ENCODE data around the gene HCST.
"Not testable (repeated sequence)": the region's sequence is repeated elsewhere in the genome, so short reads cannot be mapped to it uniquely, and the experiment has no call there.

HCST gene

GRCh38 chr19:35870124-35870736 is 32.1 kb upstream of the HCST start:
- Mint-ChIP-seq H3K4me1 (ENCODE audit: low read depth) (peaks cover 12% of the 10 kb centered on the region), H3K4me3 (peak overlapping the region; percentile 81), H3K27me3 (peaks cover 23% of the 10 kb centered on the region)
- not testable (repeated sequence) for H3K27ac Mint-ChIP-seq; H3K9me3 Mint-ChIP-seq (ENCODE audit: low read depth); H3K36me3 Mint-ChIP-seq

- H3K27ac Mint-ChIP-seq = no peak overlapping the region
- H3K4me1 Mint-ChIP-seq (ENCODE audit: low read depth) = peaks cover 12% of the 10 kb centered on the region
- H3K9me3 Mint-ChIP-seq (ENCODE audit: low read depth) = no peaks in the 10 kb centered on the region
- H3K4me3 Mint-ChIP-seq = no peak overlapping the region
- no peaks in the 10 kb centered on the region for H3K36me3 Mint-ChIP-seq
- H3K27me3 Mint-ChIP-seq = peaks cover 23% of the 10 kb centered on the region
These were observed 31.5 kb upstream of the HCST start for GRCh38 chr19:35870798-35871197.

GRCh38 chr19:35871611-35872010 is 30.7 kb upstream of the HCST start:
- H3K36me3 Mint-ChIP-seq = peaks cover 4% of the 10 kb centered on the region
- H3K4me3 Mint-ChIP-seq = no peak overlapping the region
- no peak overlapping the region for H3K27ac Mint-ChIP-seq
- H3K4me1 Mint-ChIP-seq (ENCODE audit: low read depth) = peaks cover 12% of the 10 kb centered on the region
- H3K9me3 Mint-ChIP-seq (ENCODE audit: low read depth) = no peaks in the 10 kb centered on the region
- H3K27me3 Mint-ChIP-seq = peaks cover 25% of the 10 kb centered on the region

GRCh38 chr19:35872180-35872579 is 30.1 kb upstream of the HCST start:
- Mint-ChIP-seq H3K9me3 (ENCODE audit: low read depth) (no peaks in the 10 kb centered on the region), H3K27me3 (peaks cover 25% of the 10 kb centered on the region), H3K4me1 (ENCODE audit: low read depth) (peaks cover 12% of the 10 kb centered on the region), H3K27ac (no peak overlapping the region), H3K36me3 (peaks cover 4% of the 10 kb centered on the region), H3K4me3 (no peak overlapping the region)

GRCh38 chr19:35874392-35874930 is 27.9 kb upstream of the HCST start:
- Mint-ChIP-seq H3K27me3 (peaks cover 28% of the 10 kb centered on the region), H3K36me3 (peaks cover 4% of the 10 kb centered on the region), H3K4me1 (ENCODE audit: low read depth) (peaks cover 9% of the 10 kb centered on the region), H3K9me3 (ENCODE audit: low read depth) (no peaks in the 10 kb centered on the region), H3K27ac (no peak overlapping the region), H3K4me3 (no peak overlapping the region)

GRCh38 chr19:35879068-35879467 is 23.3 kb upstream of the HCST start:
- Mint-ChIP-seq H3K9me3 (ENCODE audit: low read depth) (no peaks in the 10 kb centered on the region), H3K4me3 (no peak overlapping the region), H3K4me1 (ENCODE audit: low read depth) (peaks cover 12% of the 10 kb centered on the region), H3K27ac (no peak overlapping the region), H3K36me3 (peaks cover 4% of the 10 kb centered on the region), H3K27me3 (peaks cover 15% of the 10 kb centered on the region)

- Mint-ChIP-seq H3K27me3 (peaks cover 14% of the 10 kb centered on the region), H3K36me3 (peaks cover 4% of the 10 kb centered on the region), H3K4me3 (no peak overlapping the region), H3K27ac (no peak overlapping the region), H3K4me1 (ENCODE audit: low read depth) (peaks cover 12% of the 10 kb centered on the region), H3K9me3 (ENCODE audit: low read depth) (no peaks in the 10 kb centered on the region)
These were observed 22.5 kb upstream of the HCST start for GRCh38 chr19:35879770-35880317.

- peaks cover 9% of the 10 kb centered on the region for H3K27me3 Mint-ChIP-seq
- H3K4me1 Mint-ChIP-seq (ENCODE audit: low read depth) = peaks cover 12% of the 10 kb centered on the region
- no peak overlapping the region for H3K27ac Mint-ChIP-seq
- H3K9me3 Mint-ChIP-seq (ENCODE audit: low read depth) = no peaks in the 10 kb centered on the region
- H3K4me3 Mint-ChIP-seq = no peak overlapping the region
- no peaks in the 10 kb centered on the region for H3K36me3 Mint-ChIP-seq
These were observed 20.1 kb upstream of the HCST start for GRCh38 chr19:35882114-35882832.

- no peak overlapping the region for H3K4me3 Mint-ChIP-seq
- peaks cover 11% of the 10 kb centered on the region for H3K4me1 Mint-ChIP-seq (ENCODE audit: low read depth)
- no peaks in the 10 kb centered on the region for H3K9me3 Mint-ChIP-seq (ENCODE audit: low read depth)
- peaks cover 8% of the 10 kb centered on the region for H3K36me3 Mint-ChIP-seq
- no peak overlapping the region for H3K27ac Mint-ChIP-seq
- peaks cover 4% of the 10 kb centered on the region for H3K27me3 Mint-ChIP-seq
These were observed 18.4 kb upstream of the HCST start for GRCh38 chr19:35883882-35884281.

GRCh38 chr19:35885225-35885738 is 17.0 kb upstream of the HCST start:
- Mint-ChIP-seq H3K4me1 (ENCODE audit: low read depth) (peaks cover 4% of the 10 kb centered on the region), H3K36me3 (peaks cover 11% of the 10 kb centered on the region), H3K4me3 (no peak overlapping the region), H3K9me3 (ENCODE audit: low read depth) (no peaks in the 10 kb centered on the region), H3K27ac (peak overlapping the region; percentile 46), H3K27me3 (no peaks in the 10 kb centered on the region)

- peaks cover 11% of the 10 kb centered on the region for H3K36me3 Mint-ChIP-seq
- H3K4me3 Mint-ChIP-seq = no peak overlapping the region
- H3K27ac Mint-ChIP-seq = no peak overlapping the region
- no peaks in the 10 kb centered on the region for H3K27me3 Mint-ChIP-seq
- H3K9me3 Mint-ChIP-seq (ENCODE audit: low read depth) = no peaks in the 10 kb centered on the region
- peaks cover 5% of the 10 kb centered on the region for H3K4me1 Mint-ChIP-seq (ENCODE audit: low read depth)
These were observed 16.4 kb upstream of the HCST start for GRCh38 chr19:35885904-35886303.

- H3K4me3 Mint-ChIP-seq = no peak overlapping the region
- H3K4me1 Mint-ChIP-seq (ENCODE audit: low read depth) = peaks cover 5% of the 10 kb centered on the region
- no peaks in the 10 kb centered on the region for H3K9me3 Mint-ChIP-seq (ENCODE audit: low read depth)
- no peaks in the 10 kb centered on the region for H3K27me3 Mint-ChIP-seq
- H3K36me3 Mint-ChIP-seq = peaks cover 11% of the 10 kb centered on the region
- H3K27ac Mint-ChIP-seq = no peak overlapping the region
These were observed 15.1 kb upstream of the HCST start for GRCh38 chr19:35887197-35887596.

GRCh38 chr19:35888398-35888797 is 13.9 kb upstream of the HCST start:
- H3K4me1 Mint-ChIP-seq (ENCODE audit: low read depth) = peaks cover 10% of the 10 kb centered on the region
- H3K9me3 Mint-ChIP-seq (ENCODE audit: low read depth) = no peaks in the 10 kb centered on the region
- H3K27ac Mint-ChIP-seq = peak overlapping the region; percentile 34
- H3K36me3 Mint-ChIP-seq = peaks cover 15% of the 10 kb centered on the region
- no peaks in the 10 kb centered on the region for H3K27me3 Mint-ChIP-seq
- no peak overlapping the region for H3K4me3 Mint-ChIP-seq

GRCh38 chr19:35889370-35890112 is 12.8 kb upstream of the HCST start:
- peak overlapping the region; percentile 23 for H3K27ac Mint-ChIP-seq
- H3K9me3 Mint-ChIP-seq (ENCODE audit: low read depth) = no peaks in the 10 kb centered on the region
- H3K27me3 Mint-ChIP-seq = no peaks in the 10 kb centered on the region
- no peak overlapping the region for H3K4me3 Mint-ChIP-seq
- H3K4me1 Mint-ChIP-seq (ENCODE audit: low read depth) = peaks cover 10% of the 10 kb centered on the region
- peaks cover 15% of the 10 kb centered on the region for H3K36me3 Mint-ChIP-seq

Data from activated naive CD8-positive, alpha-beta T cell (primary cell).